ENCODE results near the gene ZFAND3.

GRCh38 chr6:37990762-37991525 is 171.4 kb downstream of the ZFAND3 start:
- TF ChIP-seq CTCF (IDR thresholded peaks at IDR 0.05) (no peak), POLR2A (IDR thresholded peaks at IDR 0.05) (no peak), POLR2AphosphoS5 (IDR thresholded peaks at IDR 0.05) (no peak), EP300 (IDR thresholded peaks at IDR 0.05) (no peak)

All from stomach (tissue), 4 donors.